Raji (cell line): ENCODE data around the gene ERBIN.

Experiments used
- POLR2A ChIP-seq: IDR thresholded peaks from 2 replicates; pipeline ENCODE4 v1.6.1; 2011; ENCODE audit warnings: low read depth, low read length, control low read depth; ENCODE audit not compliant: insufficient read depth

The ERBIN gene

DNA sequence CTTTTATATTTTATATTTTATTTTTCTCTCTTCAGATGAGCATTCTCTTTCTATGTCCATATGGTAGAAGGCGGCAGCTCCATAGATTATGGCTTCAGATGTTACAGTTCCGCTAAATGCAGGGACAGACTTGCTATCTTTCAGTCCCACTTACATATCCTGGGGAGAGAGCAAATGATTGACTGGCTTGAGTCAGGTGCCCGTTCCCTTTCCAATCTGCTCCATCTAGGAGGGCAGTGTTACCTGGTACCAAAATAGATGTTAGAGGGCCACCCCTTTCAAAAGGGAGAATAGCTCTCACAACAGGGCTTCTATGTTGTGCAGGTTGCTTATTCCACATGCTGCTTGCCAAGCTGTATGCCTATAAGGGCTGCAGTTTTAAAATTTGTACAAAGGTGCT, 45.3 kb downstream of the ERBIN start:
- no peak for TF ChIP-seq POLR2A

DNA sequence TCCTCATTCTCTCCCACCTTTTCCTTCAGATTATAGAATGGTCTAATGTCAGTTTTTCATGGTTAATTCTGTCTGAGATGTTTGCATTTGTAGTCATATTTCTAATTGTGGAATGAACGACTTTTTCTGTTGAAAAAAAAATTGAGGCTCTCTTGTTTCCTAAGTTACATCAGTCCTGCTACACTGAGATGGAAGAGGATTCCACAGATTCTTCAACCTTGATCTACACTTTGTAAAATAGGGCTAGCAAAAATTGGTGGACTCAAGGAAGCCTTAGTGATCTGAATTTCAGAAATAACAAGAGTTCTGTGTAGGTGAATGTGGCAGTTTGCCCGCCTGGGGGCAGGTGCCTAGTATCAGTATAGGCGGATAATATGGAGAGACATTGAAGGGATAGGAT, 51.9 kb downstream of the ERBIN start:
- TF ChIP-seq POLR2A, result no peak

DNA sequence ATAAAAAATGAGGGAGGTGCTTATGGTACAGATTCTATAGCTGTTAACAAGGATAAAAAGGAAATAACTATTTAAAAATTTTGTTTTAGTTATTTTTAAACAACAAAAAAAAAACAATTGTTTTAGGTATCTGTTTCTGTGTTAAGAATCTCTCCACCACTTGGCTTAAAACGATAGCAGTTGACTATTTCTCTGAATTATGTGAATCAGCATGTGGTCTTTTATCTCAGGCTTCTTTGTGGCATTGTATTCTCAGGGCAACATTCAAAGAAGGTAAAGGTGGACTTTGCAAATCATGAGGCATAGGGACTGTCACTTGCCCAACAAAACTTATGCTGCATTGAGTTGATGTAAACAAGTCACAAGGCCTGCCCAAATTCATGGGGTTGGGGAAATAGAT, 55.2 kb downstream of the ERBIN start:
- TF ChIP-seq POLR2A, result no peak

DNA sequence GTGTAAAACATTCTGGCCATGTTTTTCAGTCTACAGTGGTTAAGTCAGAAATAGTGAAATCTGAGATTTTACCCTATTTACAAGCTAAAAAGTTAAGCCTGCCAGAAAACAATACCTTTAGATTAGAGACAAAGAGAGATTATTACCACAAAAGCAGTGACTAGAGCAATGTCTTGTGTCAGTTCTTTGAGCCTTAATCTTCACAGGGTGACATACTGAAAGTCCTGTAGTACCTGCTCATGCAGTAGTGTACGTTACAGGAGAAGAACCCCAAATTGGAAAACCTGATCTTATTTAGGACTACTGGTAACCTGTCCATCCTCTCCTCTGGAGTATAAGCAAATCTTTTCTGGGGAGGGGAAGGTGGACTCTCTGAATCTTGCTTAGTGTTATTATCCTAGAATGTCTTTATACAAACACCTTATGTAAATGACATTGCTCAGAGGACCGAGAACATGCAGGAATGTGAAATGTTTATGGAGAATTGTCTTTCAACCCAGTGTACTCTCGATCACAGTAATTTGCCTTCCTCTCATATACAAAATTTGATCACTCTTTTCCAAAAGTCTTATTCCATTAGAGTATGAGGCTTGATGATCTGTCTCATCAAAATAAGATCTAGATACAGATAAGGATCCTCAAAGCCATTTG, 55.7 kb downstream of the ERBIN start:
- no peak for TF ChIP-seq POLR2A

DNA sequence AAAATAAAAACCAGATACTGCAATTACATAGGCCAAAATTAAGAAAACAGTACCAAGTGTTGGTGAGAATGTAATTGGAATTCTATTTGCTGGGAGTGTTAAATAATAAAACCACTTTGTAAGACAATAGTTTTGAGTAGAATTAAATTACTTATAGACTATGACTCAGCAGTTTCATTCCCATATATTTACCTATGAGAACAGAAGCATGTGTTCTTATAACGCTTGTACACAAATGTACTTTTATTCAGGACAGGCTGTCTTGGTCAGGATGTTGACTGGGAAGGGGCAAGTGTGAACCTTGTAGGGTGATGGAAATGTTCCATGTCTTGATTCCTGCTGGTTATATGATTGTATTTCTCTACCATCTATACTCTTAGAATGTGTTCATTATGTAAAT, 56.3 kb downstream of the ERBIN start:
- TF ChIP-seq POLR2A, result no peak

DNA sequence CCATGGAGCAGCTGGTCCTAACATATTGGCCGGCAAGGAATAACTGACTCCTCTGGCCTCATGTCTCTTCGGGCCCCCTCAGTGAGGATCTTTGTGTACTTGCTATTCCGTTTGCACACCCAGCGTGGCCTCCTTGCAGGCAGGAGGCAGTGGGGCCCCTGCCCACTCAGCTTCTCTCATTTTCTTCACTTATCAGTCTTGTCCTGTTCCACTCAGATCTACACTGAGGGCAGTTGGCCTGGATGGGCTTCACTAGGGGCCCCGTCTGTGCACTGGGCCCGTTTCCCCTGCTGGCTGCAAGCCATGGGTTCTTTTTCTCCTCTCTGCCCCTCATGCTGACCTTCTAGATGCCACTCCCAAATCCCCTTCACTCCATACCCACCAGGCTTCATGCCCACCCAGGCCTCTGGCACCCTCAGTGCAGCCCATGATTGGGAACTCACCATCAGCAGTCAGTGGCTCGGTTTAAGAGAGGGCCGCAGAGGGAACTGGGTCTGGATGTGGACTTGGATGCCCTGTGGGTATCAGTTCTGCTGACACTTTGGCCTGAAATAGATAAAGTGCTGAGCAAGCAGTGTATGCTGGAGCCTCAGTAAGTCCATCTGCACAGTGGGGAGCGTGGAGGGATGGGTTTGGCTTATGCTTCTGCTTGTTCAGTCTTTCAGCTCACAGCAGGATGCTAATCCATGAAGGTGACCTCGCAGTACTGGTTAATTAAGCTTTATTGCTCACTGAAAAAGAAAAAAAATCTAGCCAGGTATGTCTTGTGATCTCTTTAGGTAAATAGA, 57.9 kb downstream of the ERBIN start:
- no peak for TF ChIP-seq POLR2A

DNA sequence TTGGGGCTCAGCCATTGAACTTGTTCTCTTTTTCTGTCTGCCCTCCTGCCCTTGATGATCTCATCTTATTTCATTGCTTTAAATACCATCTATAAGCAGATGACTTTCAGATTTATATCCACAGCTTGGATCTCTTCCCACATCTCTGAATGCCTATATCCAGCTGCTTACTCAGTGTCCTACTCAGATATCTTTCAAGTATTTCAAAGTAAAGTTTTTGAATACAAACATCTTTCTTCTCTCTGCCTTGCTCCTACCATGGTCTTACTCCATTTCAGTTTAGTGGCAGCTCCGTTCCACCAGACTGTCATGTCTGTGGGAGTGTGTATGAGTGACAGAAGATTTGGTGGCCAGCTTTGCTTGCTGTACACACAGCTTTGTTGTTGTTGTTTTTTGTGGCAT, 59.7 kb downstream of the ERBIN start:
- TF ChIP-seq POLR2A, result no peak

DNA sequence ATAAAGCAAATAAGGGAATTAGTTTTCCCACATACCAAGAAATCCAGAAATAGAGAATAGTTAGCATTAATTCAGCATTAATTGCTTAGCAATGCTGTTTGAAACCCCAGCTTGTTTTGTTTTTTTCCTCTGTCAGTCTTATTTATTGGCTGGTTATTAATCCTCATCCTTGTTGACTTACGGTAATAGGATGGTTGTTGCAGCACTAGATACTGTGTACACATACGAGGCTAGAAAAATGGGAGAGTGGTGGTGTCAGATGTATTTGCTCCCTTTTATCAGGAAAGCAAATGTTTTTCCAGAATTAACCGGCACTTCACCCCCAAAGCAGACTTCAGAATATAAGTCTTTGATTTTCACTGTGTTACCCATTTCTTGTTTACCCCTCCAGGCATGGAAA, 60.4 kb downstream of the ERBIN start:
- no peak for TF ChIP-seq POLR2A

DNA sequence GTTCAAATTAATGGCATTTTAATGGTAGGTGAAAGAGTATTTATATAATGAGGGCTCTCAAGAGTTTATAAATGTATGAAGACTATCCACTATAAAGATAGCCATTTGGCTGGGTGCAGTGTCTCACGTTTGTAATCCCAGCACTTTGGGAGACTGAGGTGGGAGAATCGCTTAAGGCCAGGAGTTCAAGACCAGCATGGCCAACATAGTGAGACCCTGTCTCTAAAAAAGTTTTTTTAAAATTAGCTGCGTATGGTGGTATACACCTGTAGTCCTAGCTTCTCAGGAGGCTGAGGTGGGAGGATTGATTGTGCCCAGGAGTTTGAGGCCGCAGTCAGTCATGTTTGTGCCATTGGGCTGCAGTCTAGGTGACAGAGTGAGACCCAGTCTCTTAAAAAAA, 61.6 kb downstream of the ERBIN start:
- no peak for TF ChIP-seq POLR2A

DNA sequence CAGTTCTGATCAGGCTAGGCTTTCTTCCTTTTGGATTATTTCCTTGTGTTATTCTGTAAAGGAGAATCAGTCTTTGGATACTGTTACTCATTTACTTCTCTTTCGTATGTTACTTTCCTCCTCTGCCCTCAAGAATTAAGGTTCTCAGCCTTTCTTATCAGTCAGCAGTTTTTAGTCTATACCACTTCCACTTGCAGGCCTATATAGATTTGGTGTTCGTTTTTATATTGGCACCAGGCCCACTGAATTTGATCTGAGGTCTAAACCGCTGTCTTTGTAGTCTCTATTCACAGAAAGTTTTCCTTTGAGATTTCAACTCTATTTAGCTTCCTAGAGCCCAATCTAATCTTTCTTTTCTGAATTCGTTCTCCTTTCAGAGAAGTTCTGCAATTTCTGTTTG, 62.8 kb downstream of the ERBIN start:
- no peak for TF ChIP-seq POLR2A

DNA sequence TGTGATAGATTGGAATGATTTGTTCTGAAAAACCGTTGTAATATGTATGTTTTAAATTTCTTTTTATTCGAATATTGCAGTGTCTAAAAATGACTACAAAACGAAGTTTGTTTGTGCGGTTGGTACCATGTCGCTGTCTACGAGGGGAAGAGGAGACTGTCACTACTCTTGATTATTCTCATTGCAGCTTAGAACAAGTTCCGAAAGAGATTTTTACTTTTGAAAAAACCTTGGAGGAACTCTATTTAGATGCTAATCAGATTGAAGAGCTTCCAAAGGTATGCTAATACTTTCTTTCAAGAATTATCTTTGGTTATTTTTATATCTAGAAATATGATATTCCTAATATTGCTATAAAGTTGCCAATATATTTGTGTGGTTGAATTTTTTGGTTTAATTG, 66.3 kb downstream of the ERBIN start:
- no peak for TF ChIP-seq POLR2A

DNA sequence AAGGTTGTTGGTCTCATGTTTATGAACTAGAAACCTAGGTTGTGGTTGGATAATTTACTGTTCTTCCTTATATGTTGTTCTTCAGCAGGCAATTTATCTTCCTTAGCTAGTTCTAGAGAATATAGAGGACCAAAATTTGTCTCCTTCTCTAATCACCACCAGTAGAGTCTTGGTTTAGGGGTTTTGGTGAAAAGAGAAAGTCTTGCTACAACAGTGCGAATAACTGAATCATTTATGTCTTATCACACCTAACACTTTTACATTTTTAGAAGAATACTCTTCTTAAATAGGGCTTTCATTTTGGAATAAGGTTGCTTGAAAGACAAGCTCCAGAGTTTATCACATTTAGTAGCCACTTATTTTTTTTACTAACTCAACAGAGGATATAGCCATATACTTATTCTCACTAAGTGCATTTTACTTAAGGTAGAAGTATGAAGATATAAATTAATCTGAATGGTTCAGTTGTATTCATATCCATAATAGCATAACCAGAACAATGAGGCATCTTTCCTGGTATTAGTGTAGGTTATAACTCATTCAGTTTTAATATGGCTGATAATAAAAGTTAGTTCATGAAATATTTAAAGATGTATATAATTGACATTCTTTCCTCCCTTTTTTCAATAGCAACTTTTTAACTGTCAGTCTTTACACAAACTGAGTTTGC, 67.9 kb downstream of the ERBIN start:
- TF ChIP-seq POLR2A, result no peak

DNA sequence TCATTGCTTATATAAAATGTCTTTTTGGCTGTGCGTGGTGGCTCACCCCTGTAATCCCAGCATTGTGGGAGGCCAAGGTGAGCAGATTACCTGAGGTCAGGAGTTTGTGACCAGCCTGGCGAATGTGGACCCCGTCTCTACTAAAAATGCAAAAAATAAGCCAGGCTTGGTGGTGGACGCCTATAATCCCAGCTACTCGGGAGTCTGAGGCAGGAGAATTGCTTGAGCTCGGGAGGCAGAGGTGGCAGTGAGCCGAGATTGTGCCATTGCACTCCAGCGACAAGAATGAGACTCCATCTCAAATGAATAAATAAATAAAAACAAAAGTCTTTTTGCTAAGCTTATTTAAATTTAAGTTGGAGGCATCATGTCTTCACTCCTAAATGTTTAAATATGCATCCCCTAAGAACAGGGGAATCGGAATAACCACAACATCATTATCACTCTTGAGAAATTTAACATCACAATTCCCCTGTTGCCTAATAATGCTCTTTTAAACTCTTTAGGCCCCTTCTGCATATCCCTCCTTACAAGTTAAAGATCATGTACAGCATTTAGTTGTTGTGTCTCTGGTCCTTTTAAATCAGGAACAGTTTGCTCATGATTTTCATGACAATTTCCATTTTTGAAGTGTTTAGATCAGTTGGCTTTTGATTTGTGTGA, 72.8 kb downstream of the ERBIN start:
- TF ChIP-seq POLR2A, result no peak

DNA sequence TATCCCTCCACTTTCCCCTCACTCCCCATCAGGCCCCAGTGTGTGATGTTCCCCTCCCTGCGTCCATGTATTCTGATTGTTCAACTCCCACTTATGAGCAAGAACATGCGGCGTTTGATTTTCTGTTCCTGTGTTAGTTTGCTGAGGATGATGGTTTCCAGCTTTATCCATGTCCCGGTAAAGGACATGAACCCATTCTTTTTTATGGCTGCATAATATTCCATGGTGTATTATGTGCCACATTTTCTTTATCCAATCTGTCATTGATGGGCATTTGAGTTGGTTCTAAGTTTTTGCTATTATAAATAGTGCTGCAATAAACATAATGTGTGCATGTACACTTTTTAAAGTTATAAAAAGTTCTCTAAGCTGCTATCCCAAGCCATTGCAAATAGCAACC, 75.6 kb downstream of the ERBIN start:
- TF ChIP-seq POLR2A, result no peak

DNA sequence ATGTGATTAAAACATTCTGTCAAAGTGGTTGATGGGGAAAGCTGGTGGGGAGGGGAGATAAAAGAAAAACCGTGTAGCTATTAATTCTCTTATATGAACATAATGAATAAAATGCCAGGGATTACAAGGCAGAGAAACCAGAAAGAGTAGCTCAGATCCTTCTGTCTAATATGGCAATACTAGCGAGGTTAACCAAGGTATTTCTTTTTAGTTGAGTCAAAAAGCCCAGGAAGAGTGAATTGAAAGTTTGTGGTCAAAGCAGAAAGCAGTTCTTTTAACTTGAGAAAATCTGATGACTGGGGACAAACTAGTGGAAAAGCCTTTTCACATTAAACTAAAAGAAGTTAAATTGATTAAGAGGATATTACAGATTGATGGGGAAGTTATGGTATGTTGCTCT, 76.0 kb downstream of the ERBIN start:
- TF ChIP-seq POLR2A, result no peak

DNA sequence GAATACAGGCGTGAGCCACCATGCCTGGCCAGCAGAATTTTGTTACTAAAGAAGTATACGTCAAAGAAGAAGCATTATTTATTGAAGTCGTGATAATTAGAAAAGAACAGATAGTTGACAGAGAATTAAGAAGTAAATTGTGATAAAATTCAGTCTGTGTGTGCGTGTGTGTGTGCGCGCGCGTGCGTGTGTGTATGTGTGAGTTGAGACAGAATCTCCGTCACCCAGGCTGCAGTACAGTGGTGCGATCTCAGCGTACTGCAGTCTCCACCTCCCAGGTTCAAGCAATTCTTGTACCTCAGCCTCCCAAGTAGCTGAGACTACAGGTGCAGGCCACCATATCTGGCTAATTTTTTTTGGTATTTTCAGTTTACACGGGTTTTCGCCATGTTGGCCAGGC, 77.8 kb downstream of the ERBIN start:
- no peak for TF ChIP-seq POLR2A

DNA sequence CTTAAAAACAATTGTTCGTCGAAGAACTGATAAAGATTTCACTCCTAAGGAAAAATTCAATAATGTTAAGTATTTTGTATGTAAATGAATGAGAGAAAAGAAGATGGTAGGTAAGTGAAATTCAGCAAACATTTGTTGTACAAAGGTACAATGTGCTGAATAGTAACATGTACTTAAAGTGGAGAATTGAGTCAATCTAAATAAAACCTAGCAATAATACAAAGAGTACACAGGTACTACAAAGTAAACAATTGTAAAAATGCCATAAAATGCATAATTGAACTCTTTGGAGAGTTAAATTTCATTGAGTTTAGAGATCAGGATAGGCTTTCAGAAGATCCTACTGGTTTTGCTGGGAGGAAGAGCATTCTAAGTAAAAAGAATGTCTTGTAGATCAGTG, 82.9 kb downstream of the ERBIN start:
- TF ChIP-seq POLR2A, result no peak

DNA sequence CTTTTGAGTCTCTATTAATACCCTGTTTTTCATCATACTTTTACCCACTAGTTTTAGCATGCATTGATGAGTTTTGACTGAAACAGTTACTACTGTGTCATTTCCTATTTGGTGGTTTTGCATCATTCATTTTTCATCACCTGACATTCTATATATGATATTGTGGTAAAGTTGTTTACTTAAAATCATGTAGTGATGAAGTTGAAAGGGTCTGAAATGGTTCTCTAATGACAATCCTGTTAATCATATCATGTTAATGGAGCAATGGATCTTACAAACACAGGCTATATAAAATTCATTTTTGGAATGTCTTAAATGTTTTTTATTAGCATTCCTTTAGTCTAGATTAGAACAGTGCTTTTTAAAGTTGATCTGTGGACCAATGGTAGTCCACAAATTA, 84.1 kb downstream of the ERBIN start:
- no peak for TF ChIP-seq POLR2A
